ENCODE data around the gene BET1.

The BET1 gene

DNA sequence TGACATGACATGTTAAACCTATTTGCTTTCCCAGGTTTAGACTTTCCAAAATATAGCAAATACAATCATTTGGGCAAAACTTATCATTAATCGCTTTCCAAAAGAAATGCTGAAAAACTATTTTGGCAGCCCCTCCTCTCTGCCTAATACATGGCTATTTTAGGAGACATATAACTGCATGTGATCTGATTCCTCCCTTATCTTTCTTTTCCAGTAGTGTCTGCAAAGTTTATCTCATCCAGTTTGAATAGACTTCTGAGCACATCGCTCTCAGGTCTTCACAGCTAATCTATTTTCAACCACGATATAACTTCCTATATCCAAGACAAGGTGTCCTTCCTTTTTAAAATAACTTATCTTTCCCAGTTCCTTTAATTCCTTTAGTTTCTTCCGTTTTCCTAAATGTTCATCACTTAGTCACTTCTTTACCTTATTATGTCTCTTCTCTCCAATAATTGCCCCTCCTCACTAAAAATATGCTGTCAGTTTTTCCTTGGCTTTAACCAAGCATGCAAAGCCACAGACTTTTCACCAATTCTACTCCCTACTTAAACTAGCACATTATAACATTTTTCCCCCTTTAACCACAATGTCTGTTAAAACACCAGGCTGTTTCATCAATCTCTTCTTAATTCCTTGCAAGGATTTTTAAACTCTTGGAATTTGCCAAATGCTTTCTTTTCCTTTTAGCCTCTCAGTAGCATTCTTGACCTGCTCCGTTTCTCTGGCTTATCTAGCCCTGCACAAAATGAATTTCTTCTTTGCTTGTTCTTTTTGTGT, 58.2 kb downstream of the BET1 start:
- TF ChIP-seq, protein P1, sequence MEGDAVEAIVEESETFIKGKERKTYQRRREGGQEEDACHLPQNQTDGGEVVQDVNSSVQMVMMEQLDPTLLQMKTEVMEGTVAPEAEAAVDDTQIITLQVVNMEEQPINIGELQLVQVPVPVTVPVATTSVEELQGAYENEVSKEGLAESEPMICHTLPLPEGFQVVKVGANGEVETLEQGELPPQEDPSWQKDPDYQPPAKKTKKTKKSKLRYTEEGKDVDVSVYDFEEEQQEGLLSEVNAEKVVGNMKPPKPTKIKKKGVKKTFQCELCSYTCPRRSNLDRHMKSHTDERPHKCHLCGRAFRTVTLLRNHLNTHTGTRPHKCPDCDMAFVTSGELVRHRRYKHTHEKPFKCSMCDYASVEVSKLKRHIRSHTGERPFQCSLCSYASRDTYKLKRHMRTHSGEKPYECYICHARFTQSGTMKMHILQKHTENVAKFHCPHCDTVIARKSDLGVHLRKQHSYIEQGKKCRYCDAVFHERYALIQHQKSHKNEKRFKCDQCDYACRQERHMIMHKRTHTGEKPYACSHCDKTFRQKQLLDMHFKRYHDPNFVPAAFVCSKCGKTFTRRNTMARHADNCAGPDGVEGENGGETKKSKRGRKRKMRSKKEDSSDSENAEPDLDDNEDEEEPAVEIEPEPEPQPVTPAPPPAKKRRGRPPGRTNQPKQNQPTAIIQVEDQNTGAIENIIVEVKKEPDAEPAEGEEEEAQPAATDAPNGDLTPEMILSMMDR (conservative IDR thresholded peaks at IDR 0.05) = no peak

DNA sequence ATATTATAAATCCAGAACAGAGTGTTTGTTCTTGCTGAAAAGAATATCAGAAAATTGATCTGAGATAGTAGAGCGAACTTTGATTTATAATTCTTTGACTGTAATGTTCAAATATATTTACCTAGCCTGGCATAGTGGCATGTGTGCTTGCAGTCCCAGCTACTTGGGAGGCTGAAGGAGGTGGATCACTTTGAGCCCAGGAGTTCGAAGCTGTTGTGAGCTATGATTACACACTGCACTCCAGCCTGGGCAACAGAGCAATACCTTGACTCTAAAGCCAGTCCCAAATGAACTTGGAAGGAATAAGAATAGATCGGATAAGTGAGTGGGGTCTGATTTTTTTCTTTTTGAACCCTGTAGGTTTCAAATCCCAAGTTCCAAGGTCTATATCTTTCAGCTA, 59.1 kb downstream of the BET1 start:
- H3K27ac ChIP-seq = no peak overlapping the region
- TF ChIP-seq, protein P1 (conservative IDR thresholded peaks at IDR 0.05) = no peak

More for the DNA sequence above, 58.2 kb downstream of the BET1 start:
- no peak overlapping the region for H3K27ac ChIP-seq

DNA sequence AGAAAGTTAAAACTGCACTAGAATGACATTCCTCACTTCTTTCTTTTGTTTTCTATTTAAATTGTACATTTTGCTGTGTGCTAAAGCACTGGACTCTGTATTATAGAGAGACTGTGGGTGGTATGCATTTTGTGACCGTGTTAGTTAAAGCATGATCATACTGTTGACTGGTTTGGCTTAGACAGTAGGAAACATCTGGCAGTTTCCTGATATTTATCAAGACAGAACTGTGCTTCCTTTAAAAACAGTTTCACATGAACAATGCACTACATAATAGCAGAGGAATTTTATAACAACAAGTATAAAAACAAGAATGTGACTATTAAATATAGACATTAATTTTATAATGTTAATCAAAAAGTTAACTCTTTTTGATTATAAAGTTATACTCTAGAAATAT, 59.5 kb downstream of the BET1 start:
- no peak overlapping the region for H3K27ac ChIP-seq
- TF ChIP-seq, protein P1 (conservative IDR thresholded peaks at IDR 0.05) = no peak

DNA sequence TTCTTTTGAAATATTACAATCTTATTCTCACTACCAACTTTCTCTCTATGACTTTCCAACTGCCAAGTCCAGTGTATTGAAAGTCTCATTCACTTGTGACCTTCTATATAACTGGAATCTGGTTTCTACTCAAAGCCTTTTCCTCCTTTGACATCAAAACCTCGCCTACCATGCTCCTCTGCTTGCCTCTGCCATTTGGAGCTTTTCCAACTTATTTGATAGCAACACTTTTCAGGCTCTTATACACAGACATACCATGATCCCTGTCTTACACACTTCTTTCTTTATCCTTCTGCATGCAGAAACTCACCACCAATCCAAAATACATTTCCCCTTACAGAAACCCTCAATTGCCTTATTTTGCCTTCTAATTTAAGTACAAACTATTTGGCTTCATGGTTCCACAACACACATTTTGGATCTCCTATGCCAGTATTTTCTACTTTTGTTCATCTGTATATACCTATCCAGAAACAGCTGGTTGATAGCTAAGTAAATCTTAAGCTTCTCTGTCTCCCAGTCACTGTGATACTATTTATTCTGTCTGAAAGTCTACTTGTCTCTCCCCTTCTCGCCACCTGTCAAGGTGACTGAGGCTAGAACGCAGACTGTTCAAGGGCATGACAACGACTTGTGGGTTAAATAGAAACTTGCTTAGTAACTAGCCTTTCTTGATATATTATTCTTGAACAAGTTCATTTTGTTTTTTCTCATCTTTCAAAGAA, 60.2 kb downstream of the BET1 start:
- H3K27ac ChIP-seq = no peak overlapping the region
- TF ChIP-seq, protein P1 (conservative IDR thresholded peaks at IDR 0.05) = no peak
